ENCODE data around the gene ALKBH8.

GRCh38 chr11:107508201-107508857, 57.2 kb downstream of the ALKBH8 start:
- TF ChIP-seq CTCF (IDR thresholded peaks at IDR 0.05; ENCODE audit: low read depth, low read length) = no peak
- TF ChIP-seq EZH2phosphoT487 (IDR thresholded peaks at IDR 0.05; ENCODE audit: low read depth) = no peak

All from OCI-LY3 (cell line).